Measurements from ENCODE around the gene DENND1A.

Gene DENND1A

GRCh38 chr9:123423311-123423640, 506.6 kb downstream of the DENND1A start:
- Histone ChIP-seq H3K79me2 (ENCODE audit: insufficient read depth, low read length) (no peaks in the 10 kb centered on the region), H3K4me1 (ENCODE audit: insufficient read depth, low read length, poor library complexity, severe bottlenecking) (no peaks in the 10 kb centered on the region), H3K4me3 (ENCODE audit: low read length, poor library complexity, severe bottlenecking) (no peak overlapping the region), H2AFZ (ENCODE audit: low read length) (no peak overlapping the region), H3F3A (ENCODE audit: low read depth) (no peaks in the 10 kb centered on the region), H3K36me3 (ENCODE audit: insufficient read depth, low read length) (no peaks in the 10 kb centered on the region), H3K27me3 (ENCODE audit: insufficient read depth, low read length, poor library complexity, severe bottlenecking) (no peaks in the 10 kb centered on the region), H3K9ac (ENCODE audit: low read depth, low read length, poor library complexity, severe bottlenecking) (no peak overlapping the region), H3K9me2 (replicated peaks; ENCODE audit: low read depth, low read length) (no peaks in the 10 kb centered on the region), H4K20me1 (ENCODE audit: insufficient read depth, low read length, poor library complexity, severe bottlenecking) (no peaks in the 10 kb centered on the region), H3K9me3 (ENCODE audit: insufficient read depth, low read depth, low read length) (no peaks in the 10 kb centered on the region), H3K4me2 (ENCODE audit: low read depth, low read length, poor library complexity, severe bottlenecking) (no peak overlapping the region)
- TF ChIP-seq CTCF (conservative IDR thresholded peaks at IDR 0.05; ENCODE audit: low read length) (no peak), EZH2phosphoT487 (IDR thresholded peaks at IDR 0.05; ENCODE audit: borderline replicate concordance) (no peak)

DNA sequence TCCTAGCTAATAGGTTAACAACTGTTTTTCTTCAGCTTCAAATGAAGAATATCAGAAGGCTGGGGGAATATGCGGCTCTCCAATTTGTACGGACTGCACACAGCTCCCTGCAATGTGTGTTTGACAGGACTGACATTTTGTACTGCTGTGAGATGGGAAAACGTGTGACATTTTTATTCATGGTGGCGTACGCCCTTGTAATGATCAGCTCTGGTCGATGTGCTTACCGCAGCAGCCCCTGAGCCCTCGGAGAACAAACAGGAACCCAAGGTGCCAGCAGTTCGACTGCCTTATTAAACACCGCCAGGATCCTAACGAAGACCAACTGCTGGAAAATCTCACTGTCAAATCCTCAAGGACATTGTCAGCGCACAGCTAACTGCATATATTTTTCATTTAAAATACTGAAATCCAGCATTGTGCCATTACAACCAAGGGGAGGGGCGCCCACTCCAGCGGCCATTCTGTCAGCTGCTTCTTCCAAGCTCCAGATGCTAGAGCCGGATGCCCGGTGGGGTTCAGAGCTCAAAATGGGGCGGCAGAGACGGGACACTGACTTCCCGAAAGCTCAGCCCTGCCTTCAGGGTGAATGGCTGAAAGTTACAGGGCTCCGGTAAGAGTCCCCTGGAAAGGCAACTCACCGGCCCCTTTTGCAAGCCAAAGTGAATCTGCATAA, 507.2 kb downstream of the DENND1A start:
- no peak overlapping the region for H2AFZ ChIP-seq (ENCODE audit: low read length)
- no peak overlapping the region for H3K4me3 ChIP-seq (ENCODE audit: low read length, poor library complexity, severe bottlenecking)
- H3K4me2 ChIP-seq (ENCODE audit: low read depth, low read length, poor library complexity, severe bottlenecking) = no peak overlapping the region
- H3K36me3 ChIP-seq (ENCODE audit: insufficient read depth, low read length) = no peaks in the 10 kb centered on the region
- no peaks in the 10 kb centered on the region for H3F3A ChIP-seq (ENCODE audit: low read depth)
- H3K79me2 ChIP-seq (ENCODE audit: insufficient read depth, low read length) = no peaks in the 10 kb centered on the region
- no peaks in the 10 kb centered on the region for H4K20me1 ChIP-seq (ENCODE audit: insufficient read depth, low read length, poor library complexity, severe bottlenecking)
- H3K9me2 ChIP-seq (replicated peaks; ENCODE audit: low read depth, low read length) = no peaks in the 10 kb centered on the region
- no peaks in the 10 kb centered on the region for H3K27me3 ChIP-seq (ENCODE audit: insufficient read depth, low read length, poor library complexity, severe bottlenecking)
- H3K9me3 ChIP-seq (ENCODE audit: insufficient read depth, low read depth, low read length) = no peaks in the 10 kb centered on the region
- no peaks in the 10 kb centered on the region for H3K4me1 ChIP-seq (ENCODE audit: insufficient read depth, low read length, poor library complexity, severe bottlenecking)
- H3K9ac ChIP-seq (ENCODE audit: low read depth, low read length, poor library complexity, severe bottlenecking) = no peak overlapping the region
- TF ChIP-seq CTCF (conservative IDR thresholded peaks at IDR 0.05; ENCODE audit: low read length) = no peak

DNA sequence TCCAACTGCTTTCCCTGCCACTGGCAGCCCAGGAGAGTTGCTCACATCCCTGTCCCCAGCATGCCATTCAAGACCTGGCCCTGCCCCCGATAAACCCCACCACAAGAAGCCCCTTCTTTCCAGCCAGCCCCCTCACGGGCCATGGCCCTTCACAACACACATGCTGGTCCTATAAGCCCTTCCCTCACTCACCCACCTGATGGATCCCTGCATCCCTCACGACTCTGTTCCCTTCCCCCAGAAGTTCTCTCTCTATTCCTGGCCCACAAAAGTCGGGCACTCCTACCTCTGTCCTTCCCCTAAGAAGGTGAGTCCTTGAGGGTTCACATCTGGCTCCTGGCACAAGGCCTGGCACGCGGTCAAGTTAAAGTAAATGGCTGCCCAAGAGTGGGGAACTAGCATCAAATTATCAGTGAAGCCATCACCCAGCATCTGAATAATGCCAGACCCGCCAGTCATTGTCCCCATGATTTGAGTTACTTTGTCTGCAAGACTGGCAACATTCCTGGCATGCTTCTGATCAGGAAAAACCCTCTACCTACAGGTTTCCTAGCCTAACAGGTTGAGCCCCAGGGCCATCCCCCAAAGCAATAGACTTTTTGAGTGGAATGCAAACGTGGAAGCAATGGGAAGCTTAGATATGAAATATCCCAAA, 508.0 kb downstream of the DENND1A start:
- no peaks in the 10 kb centered on the region for H3K9me2 ChIP-seq (replicated peaks; ENCODE audit: low read depth, low read length)
- H3K36me3 ChIP-seq (ENCODE audit: insufficient read depth, low read length) = no peaks in the 10 kb centered on the region
- no peak overlapping the region for H3K9ac ChIP-seq (ENCODE audit: low read depth, low read length, poor library complexity, severe bottlenecking)
- no peak overlapping the region for H3K4me3 ChIP-seq (ENCODE audit: low read length, poor library complexity, severe bottlenecking)
- TF ChIP-seq EZH2phosphoT487 (IDR thresholded peaks at IDR 0.05; ENCODE audit: borderline replicate concordance) (no peak), CTCF (conservative IDR thresholded peaks at IDR 0.05; ENCODE audit: low read length) (no peak)
- H3K4me1 ChIP-seq (ENCODE audit: insufficient read depth, low read length, poor library complexity, severe bottlenecking) = no peaks in the 10 kb centered on the region
- no peaks in the 10 kb centered on the region for H4K20me1 ChIP-seq (ENCODE audit: insufficient read depth, low read length, poor library complexity, severe bottlenecking)
- H3K4me2 ChIP-seq (ENCODE audit: low read depth, low read length, poor library complexity, severe bottlenecking) = no peak overlapping the region
- H3F3A ChIP-seq (ENCODE audit: low read depth) = no peaks in the 10 kb centered on the region
- no peak overlapping the region for H2AFZ ChIP-seq (ENCODE audit: low read length)
- H3K27me3 ChIP-seq (ENCODE audit: insufficient read depth, low read length, poor library complexity, severe bottlenecking) = no peaks in the 10 kb centered on the region
- H3K9me3 ChIP-seq (ENCODE audit: insufficient read depth, low read depth, low read length) = no peaks in the 10 kb centered on the region
- H3K79me2 ChIP-seq (ENCODE audit: insufficient read depth, low read length) = no peaks in the 10 kb centered on the region
